HG02938 (cell line): ENCODE results near the gene MTHFR.

Experiments
- ATAC-seq: cut with Tn5 transposase; IDR thresholded peaks from one replicate; pipeline ENCODE4 v1.9.1; 2021; ENCODE audit warnings: mild to moderate bottlenecking, moderate library complexity; ENCODE audit not compliant: unreplicated experiment

Gene MTHFR

DNA sequence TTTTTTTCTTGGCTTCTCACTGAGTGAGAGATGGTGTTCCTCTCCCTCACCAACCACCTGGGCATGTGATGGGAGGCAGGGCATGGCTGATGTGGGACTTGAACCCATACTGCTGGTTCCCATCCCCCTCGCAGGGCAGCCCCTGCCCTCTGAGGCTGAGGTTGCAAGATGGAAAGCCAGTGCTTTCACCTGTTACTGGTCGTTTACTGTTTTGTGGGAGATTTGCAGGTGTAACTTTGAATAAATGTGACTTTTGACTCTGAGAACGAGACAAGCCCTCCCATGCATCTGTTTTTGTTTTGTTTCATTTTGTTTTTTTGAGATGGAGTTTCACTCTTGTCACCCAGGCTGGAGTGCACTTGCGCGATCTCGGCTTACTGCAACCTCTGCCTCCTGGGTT lies 22.2 kb downstream of the MTHFR start:
- no peak for ATAC-seq

- no peak for ATAC-seq
Observed at GRCh38 chr1:11782127-11782708, 23.5 kb downstream of the MTHFR start.

- no peak for ATAC-seq
Observed at GRCh38 chr1:11781297-11781696, 24.5 kb downstream of the MTHFR start.

DNA sequence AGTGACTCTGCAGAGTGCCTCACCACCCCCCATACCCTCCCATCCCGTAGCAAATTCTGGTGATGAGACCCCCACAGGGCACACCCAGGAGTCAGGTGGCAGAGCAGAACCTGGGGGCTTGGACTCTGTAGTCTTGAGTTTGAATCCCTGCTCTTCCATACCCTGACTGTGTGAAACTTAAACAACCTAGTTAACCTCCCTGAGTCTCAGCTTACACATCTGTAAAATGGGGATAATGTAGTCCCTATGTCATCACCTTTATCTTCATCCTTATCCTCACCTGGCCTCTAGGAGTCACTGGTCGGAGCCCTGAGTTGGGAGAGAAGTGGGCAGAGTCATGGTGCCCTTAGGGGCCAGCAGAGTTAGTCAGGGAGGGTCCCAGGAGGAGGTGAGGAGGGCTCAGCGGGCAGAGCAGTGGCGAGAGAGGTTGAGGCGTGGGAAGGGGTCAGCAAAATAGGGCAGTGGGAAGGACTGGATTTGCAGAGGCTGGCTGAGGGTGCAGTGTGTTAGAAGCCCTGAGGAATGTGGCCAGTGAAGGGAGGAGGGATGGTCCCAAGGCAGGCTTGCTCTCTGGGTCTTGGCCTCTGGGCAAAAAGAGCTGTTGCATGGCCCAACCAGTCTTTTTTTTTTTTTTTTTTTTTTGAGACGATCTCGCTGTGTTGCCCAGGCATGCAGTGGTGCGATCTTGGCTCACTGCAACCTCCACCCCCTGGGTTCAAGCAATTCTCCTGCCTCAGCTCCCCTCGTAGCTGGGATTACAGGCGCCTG lies 25.2 kb downstream of the MTHFR start:
- no peak for ATAC-seq

DNA sequence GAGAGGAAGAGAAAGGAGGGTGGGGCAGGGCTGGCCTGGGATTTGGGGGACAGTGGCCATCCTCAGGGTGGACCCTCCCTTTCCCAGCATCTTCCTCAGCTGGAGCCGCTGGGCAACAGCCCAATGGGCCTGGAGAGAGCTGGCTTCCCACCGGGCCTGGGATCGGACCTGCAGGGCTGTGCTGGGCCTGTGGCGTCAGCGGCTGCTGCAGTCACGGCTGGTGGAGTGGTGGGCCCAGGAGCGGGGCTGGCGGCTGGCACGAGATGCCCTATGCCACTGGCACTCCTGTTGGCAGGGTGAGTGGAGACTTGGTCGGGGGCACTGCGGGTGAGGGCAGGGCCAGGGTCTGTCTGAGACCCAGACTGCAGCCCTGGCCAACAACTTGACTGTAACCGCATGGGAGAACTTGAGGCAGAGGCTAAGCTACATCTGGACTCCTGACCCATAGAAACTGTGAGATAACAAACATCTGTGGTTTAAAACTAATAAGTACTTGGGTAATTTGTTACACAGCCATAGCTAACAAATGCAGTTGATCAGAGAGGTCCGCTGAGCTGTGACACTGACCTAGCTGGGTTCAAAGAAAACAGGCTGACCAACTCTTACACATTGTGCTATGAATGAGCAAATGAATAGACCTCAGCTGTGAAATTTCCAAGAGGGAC lies 25.9 kb downstream of the MTHFR start:
- no peak for ATAC-seq

DNA sequence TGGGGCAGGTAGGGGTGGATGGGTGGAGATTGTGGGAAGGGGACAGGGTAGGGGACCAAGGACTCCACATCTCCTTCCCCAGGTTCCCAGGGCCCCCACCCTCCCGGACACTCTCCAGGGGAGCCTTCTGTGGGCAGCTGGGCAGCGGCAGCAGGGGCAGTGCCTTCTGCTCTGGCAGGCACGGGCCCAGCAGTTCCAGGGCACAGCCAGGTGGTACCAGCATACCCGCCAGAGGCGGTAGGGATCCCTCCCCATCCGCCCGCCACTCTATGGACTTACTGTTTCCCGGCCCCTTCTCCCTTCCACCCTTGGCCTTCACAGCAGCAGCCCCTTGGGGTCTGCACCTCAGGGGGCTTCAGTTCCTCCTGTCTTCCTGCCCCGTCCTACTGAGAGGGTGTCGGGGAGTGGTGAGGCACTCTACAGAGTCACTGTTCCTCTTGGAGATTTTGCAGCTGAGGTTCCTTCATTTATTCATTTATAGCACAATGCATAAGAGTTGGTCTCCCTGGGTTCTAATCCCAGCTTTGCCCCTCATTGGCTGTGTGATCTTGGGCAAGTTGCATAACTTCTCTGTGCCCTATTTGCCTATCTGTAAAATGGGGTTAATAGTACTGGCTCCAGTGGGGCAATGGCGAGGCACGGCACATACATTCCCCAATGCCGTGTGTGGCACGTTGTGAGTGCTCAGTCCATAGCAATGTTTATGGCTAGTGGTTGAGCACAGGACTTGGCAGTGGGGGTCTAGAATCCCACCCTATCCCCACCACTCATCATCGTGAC lies 26.7 kb downstream of the MTHFR start:
- no peak for ATAC-seq

DNA sequence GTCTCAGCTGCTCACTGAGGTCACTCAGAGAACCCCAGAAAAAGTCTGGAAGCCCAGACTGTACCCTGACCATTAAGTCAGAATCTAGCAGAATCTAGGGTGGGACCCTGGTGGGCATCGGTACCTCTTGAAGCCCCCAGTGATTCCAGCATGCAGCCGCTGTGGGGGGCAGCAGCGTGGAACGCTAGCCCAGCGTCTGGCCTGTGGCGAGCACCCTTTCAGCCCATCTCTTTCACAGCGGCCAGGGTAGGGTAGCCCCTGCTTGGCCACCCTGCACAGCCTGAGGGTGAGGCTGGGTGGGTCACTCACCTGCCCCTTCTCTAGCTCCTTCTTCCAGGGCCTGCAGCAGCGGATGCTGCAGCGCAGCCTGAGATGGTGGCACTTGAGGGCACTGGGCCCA lies 27.4 kb downstream of the MTHFR start:
- no peak for ATAC-seq

GRCh38 chr1:11777658-11778322 lies 28.0 kb downstream of the MTHFR start:
- ATAC-seq: no peak

GRCh38 chr1:11774753-11775152 lies 31.0 kb downstream of the MTHFR start:
- ATAC-seq: no peak

DNA sequence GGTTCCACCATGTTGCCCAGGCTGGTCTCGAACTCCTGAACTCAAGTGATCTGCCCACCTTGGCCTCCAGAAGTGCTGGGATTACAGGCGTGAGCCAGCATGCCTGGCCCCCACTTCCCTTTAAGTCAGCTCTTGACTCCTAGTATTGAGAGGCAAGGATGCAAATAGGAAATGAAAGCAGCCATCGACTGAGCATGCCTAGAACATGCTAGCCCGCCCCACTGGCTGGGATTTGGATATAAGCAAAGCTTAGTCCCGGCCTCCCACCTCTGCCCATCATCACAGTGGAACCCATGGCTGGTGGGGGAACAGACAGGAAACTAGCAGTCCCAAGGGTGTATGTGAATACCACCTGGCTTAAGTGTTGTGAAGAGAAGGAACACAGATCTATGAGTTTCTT lies 33.3 kb downstream of the MTHFR start:
- ATAC-seq: no peak

DNA sequence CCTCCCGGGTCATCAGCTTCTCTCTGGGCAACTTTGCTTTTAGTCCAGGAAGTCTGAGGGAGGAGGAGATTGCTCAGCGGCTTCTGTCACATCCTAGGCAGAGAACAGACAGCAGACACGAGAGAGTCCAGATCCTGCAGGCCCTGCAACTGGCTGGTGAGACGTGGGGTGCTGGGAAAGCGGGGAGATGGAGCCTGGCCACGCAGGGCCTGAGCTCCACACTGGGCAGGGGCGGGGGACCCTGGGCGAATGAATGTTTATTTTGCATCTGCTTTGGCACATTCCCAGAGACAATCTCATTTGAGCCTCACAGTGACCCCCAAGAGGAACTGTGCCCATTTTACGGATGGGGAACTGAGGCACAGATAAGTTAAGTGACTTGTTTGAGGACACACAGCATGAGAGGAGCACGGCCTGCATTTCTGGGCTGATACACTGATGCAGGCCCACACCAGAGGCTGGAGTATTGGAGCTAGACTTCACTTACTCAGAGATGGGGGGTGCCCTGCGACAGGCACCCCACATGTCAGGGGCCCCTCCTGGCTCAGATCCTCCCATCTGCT lies 34.2 kb downstream of the MTHFR start:
- ATAC-seq: no peak

GRCh38 chr1:11770011-11770410 lies 35.8 kb downstream of the MTHFR start:
- no peak for ATAC-seq

- no peak for ATAC-seq
Observed at GRCh38 chr1:11769274-11769673, 36.5 kb downstream of the MTHFR start.

GRCh38 chr1:11768821-11769220 lies 36.9 kb downstream of the MTHFR start:
- no peak for ATAC-seq

- ATAC-seq: no peak
Observed at GRCh38 chr1:11767922-11768704, 37.7 kb downstream of the MTHFR start.

GRCh38 chr1:11766429-11766776 lies 39.4 kb downstream of the MTHFR start:
- no peak for ATAC-seq

GRCh38 chr1:11765661-11766428 lies 39.9 kb downstream of the MTHFR start:
- ATAC-seq: no peak

GRCh38 chr1:11764519-11764918 lies 41.2 kb downstream of the MTHFR start:
- ATAC-seq: no peak

DNA sequence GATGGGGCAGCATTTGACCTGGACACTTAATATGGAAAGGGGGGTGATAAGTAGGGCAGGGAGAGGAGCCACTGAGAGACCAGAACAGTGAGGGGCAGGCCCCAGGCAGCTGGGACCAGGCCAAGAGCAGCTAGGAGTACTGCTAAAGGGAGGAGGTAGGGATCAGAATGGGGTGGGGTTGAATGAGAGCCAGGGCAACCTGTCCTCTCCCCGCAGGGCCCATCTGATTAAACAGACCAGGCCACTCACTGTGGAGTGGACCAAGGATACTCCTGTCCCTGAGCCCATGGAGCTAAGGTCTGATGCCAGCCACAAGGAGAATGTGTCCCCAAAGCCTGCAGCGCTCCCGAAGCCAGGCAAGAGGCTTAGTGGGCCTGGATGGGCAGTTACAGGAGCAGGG lies 41.6 kb downstream of the MTHFR start:
- ATAC-seq: no peak
